ENCODE results near the gene SNX1.

The SNX1 gene

GRCh38 chr15:64164436-64164835 is 68.7 kb downstream of the SNX1 start:
- no peak for DNase-seq

DNA sequence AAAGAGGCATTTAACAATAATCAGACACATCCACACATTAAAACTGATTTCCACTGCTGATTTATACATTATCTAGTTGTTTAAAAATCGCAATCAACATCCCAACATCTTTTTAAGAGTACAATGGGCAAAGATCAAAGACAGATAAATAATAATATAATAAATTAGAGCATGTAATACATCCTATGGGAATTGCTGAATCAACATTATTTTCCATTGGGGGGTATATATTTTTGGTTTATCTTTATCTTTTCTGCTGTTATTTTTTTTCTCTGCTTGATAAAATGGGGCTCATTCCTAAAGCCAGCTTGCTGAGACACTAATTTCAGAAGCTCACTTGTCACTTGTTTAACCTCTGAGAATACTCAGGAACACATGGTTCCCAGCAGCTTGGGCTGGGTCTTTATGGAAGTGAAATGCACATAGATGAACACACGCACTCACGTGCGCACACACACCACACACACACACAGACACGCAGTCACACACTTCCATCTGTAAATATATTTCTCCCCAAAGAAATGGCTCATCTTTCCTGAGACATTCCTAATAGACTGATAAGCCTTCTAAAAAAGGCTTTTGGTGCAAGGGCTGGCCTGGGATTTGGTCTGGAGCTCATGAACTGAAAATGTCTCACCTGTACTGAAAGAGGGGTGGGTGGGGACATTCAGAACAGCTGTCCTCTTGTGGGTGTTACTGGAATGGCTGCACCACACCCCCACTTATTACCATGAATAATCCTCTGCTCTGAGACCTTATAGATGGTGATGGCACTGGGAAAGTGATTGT is 70.5 kb downstream of the SNX1 start:
- DNase-seq, result no peak

DNA sequence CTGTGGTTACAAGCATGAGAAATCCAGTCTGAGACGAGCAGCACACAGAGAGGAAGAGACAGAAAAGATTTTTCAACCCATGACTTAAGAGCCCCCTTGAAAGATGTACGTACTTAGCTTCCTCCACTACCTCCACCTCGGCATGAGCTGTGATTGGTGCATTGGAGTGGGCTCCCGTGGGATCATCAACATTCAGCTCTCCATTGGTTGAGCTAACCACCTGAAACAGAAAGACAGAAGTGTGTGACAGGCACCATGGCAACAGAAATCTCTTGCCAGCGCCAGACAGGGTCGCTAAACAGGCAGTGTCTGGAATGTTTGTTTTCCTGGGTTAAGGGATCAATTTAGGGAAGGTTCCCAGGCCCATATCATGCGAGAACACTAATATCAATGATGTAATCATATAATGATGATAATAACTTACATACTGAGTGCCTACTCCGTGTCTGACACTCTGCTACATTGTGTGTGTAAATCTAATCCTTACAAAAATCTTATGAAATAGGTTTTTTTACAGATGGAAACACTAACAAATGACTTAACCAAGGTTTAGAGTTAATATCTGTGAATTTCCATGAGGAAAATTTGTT is 84.5 kb downstream of the SNX1 start:
- no peak for DNase-seq

DNA sequence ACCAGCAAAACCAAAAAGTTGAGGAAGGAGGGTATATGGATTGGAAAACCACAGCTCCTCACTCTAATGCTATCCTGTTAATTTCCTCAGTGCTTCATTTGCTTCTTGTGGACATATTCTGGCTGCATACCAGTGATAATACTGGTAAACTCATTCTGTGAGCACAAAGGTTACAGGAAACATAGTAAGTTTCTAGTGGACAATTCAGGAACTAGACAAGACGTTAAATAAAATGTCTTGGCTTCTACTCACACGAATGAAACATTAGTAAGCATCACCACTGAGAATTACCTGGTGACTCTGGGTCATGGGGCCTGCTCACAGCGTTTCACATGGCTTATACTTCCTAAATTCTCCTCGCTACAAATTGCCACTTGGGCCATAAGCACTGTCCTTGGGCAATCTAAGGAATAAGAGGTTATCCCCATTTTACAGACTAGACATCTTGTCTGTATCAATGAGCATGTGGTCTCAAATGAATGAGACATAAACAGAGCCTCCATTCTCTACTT is 87.1 kb downstream of the SNX1 start:
- DNase-seq, result no peak

GRCh38 chr15:64185146-64185911 is 89.5 kb downstream of the SNX1 start:
- no peak for DNase-seq

DNA sequence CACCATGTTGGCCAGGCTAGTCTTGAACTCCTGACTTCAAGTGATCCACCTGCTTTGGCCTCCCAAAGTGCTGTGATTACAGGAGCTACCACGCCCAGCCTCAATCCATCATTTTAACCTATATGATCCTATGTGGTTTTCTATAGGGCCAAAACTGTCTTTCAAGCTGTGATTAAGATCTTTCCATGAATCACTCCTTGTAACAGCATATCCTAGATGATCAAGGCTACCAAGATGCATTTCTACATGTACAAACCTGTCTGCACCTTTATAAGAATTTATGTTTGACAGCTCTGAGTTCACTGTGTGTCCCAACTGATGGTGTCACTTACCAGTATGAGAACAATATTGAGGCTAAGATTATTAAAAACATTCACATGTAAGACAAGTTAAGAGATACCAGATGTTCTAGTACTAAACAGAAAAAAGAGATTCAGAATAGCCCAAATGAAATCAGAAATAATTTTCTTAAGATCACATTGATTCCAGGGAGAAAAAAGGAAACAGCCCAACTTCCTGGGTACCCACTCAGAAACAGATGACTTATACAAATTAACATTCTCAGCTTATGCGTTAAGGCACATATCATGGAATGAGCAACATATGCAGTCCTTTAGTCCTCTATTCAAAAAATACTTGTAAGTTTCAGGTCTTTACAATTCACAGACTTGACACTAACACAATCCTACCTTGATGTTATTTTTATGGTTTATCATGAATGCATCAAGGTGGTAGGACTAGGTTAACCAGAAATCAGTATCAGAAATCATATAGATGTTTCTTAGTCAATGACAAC is 91.8 kb downstream of the SNX1 start:
- DNase-seq, result no peak
